Fibroblast of pulmonary artery (primary cell): ENCODE data around the gene C5AR1.

Experiments used
- DNase-seq: peaks from one replicate; pipeline ENCODE4 v3.0.0-alpha.2; 2010; ENCODE audit warnings: low read depth
- H3K4me3 ChIP-seq: replicated peaks from 2 replicates; pipeline ENCODE4 v1.5.1; 2011; ENCODE audit warnings: low read depth, mild to moderate bottlenecking, control low read depth, low read length, moderate library complexity
- TF ChIP-seq, protein P1 (sequence below): IDR thresholded peaks from 2 replicates; pipeline ENCODE4 v1.5.1; 2011; ENCODE audit warnings: mild to moderate bottlenecking, control low read depth, low read length, inconsistent platforms; ENCODE audit errors: missing control alignments

Gene C5AR1

DNA sequence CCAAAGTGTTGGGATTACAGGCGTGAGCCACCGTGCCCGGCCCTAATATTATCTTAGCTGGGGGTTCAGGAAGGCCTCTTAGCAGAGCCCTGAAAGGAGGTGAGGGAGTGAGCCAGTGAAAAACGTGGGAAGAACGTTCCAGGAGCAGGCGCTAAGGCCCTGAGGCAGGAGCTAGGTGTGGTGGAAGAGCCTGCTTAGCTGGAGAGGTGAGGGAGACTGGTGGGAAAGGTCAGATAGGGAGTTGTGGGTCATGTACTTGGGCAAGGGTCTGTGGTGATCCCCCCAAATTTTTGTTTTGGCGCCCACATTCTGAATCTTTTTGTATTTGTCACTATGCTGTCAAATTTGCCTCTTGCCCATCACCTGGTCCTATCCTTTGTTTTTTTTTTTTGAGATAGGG is 40.1 kb upstream of the C5AR1 start:
- TF ChIP-seq, protein P1, sequence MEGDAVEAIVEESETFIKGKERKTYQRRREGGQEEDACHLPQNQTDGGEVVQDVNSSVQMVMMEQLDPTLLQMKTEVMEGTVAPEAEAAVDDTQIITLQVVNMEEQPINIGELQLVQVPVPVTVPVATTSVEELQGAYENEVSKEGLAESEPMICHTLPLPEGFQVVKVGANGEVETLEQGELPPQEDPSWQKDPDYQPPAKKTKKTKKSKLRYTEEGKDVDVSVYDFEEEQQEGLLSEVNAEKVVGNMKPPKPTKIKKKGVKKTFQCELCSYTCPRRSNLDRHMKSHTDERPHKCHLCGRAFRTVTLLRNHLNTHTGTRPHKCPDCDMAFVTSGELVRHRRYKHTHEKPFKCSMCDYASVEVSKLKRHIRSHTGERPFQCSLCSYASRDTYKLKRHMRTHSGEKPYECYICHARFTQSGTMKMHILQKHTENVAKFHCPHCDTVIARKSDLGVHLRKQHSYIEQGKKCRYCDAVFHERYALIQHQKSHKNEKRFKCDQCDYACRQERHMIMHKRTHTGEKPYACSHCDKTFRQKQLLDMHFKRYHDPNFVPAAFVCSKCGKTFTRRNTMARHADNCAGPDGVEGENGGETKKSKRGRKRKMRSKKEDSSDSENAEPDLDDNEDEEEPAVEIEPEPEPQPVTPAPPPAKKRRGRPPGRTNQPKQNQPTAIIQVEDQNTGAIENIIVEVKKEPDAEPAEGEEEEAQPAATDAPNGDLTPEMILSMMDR = no peak
- no peak for DNase-seq
- no peak overlapping the region for H3K4me3 ChIP-seq

DNA sequence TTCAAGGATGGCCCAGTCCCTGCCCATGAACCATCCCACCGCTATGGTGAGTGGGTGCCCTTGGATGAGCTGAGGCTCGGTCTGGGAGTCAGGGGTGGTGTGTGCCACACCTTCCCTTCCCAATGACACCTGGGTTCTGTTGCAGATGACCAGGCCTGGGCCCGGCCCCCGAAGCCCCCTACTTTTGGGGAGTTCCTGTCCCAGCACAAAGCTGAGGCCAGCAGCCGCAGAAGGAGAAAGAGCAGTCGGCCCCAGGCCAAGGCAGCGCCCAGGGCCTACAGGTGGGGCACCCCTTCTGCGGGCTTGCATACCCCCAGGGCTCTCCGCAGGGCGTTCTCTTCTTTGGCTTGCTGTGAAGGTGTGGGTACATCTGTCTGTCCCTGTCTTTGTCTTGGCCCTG is 39.3 kb upstream of the C5AR1 start:
- no peak overlapping the region for H3K4me3 ChIP-seq
- DNase-seq = no peak
- TF ChIP-seq, protein P1 = no peak

DNA sequence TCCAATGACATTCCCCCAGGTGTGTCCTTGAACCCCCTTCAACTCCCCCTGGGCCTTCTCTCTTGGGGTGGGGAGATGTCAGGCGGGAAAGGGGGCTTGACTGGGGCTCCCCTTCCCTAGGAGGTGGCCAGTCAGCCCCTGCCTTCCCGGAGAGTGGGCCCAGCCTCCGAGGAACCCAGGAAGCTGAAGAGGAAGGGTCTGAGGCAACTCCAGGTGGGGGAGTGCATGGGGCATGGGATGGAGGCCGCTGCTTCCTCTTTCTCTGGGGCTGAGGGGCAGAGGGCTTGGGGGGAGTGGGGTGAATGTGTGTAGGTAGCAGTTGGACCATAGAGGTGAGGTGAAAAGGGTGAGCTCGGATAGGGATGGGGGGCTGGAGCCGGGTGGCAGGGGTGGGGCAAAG is 37.7 kb upstream of the C5AR1 start:
- H3K4me3 ChIP-seq = no peak overlapping the region
- no peak for DNase-seq
- TF ChIP-seq, protein P1 = no peak

DNA sequence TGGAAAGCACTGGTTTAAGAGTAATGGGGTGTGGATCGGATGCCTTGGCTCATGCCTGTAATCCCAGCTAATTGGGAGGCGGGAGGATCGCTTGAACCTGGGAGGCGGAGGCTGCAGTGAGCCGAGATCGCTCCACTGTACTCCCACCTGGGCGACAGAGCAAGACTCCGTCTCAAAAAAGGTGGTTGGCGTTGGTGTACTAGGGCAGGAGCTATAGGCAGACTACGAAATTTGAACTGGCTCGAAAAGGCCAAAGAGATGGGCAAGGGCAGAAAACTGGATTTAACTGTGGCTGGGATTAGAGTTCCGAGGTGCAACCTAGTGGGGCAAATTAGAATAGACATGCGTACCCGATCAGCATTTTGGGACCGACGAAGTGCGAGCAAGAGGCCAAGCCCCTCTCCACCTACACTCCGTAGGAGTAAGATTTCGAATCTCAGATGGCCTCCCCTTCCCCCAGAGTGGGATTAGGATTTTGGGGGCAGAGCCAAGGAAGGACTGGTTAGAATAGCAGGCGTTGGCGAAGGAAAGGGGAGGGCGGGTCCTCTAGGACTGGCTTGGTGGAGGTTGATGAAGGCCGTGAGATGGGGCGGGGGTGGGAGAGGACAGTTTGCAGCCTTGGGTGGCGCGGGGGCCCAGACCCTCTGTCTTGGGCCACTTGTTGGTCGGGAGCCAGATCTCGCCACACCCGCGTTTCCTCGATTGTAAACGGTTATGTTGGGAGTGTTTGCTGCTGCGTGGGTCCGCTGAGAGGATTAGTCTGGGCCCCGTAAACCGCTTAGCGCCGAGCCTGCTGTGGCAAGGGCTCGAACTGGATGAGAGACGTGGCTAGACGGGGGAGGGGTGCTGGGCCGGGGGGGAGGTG is 37.0 kb upstream of the C5AR1 start:
- peak overlapping the region; percentile 77 for H3K4me3 ChIP-seq
- TF ChIP-seq, protein P1 = no peak
- peak; percentile 21 for DNase-seq

DNA sequence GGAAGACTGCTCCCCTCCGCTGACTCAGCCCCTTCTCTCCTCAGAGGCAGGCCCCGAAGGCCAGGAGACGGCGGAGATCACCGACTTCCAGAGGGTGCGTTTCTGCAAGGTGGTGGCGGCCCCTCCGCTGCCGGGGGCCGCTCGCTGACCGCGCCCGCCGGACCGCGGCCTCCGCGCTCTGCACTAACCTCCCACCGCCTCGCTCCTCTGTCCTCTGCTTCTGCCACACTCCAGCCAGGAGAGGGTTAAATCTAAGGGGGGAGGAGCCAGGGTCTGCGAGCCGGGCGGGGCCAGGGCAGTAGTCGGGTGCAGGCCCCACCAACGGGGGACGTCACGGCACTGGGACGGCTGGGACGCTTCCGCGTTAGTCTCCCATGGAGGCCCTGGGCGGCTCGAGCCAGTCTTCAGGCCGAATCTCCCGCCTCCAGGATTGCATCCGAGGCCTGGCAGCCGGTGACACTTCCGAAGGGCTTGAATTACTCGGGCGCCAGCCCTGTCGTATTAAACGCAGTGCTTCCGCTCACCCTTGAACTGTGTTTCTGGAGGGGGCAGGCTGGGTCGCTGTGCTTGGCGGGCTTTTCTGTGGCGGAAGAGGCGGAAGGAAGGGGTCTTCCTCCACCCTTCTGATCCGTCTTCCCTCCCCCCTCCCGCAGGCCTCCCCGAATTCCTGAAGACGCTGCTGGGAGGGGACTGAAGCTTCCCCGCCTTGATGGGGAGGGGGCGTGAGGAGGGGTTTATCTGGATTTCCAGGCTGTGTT is 36.2 kb upstream of the C5AR1 start:
- peak overlapping the region; percentile 77 for H3K4me3 ChIP-seq
- TF ChIP-seq, protein P1 = no peak
- DNase-seq = peak; percentile 94

DNA sequence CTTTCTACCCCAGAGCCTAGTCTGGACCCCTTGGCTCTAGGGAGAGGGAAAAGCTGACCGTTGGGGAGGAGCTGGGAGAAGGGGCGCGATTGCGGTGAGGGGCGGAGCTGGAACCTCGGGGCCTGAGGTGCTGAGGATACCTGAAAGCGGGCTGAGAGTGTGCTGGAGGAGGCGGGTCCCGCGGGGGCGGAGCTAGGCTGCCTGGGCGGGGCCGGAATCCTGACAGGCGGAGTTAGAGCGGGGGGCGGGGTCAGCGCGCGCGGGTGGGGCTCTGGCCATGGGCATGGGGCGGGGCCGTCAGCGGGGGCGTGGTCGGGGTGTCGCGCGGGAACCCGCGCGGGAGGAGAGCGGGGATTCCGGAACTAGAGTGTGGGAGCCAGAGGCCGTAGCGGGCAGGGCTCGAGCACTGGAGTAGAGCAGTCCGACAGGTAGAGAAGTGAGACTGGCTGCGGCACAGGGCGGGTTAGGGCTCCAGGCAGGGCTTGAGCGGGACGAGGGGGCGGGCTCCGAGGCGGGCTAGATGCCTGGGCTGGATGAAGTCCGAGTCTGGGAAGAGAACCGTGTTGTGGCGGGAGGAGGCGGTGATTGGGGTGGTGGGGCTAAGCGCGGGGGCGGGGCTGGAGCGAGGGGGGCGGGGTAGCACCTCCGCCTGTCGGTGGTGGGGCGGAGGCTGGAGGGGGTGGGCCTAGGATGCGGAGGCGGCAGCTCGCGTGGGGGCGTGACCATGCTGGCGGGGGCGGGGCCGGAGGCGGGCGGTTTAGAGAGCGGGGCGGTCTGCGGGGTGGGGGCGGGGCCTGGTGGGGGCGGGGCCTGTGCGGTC is 35.4 kb upstream of the C5AR1 start, which contains the start of gene INAFM1:
Gene INAFM1 (plus strand): TSS at position 815 of the 820 bp plus-strand sequence. CDS start 35 bp downstream, outside the sequence.
- peak within 1 kb of the TSS; percentile 77 for H3K4me3 ChIP-seq
- TF ChIP-seq, protein P1 = no peak
- DNase-seq = peak; percentile 94
